ENCODE results near the gene TBKBP1. TPM values are rescaled to one million over a fixed set of nuclear protein-coding genes. Genes with fewer than 3 reads are reported as not detected.

TBKBP1 gene
- total and polyA plus RNA-seq, 2 donors, result 1.8 to 9.5 TPM

DNA sequence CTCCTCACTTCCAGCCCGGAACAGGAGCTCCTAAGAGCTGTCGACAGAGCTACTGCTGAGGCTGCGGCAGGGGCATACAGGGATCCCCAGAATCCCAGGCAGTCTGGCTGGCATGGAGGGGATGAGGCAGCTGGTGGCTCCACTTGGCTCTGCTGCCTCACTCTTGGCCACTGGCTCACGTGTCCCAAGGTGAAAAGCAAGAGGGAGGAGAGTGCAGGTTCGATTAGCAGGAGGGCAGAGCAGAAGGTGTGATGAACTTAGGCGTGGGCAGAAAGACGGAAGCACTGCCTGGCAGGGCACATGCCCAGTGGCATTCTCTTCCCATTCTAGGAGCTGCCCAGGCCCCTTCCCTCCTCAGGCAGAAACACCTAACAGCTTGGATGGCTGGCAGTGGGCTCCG is 27.8 kb downstream of the TBKBP1 start:
- DNase-seq (ENCODE audit: low read depth in 6 of 9, low spot score in 9 of 9), result no peak
- Histone ChIP-seq H3K4me3 (ENCODE audit: low read length in 2 of 2) (no peak overlapping the region), H3K4me1 (ENCODE audit: control insufficient read depth in 2 of 2, insufficient read depth in 2 of 2, low read length in 2 of 2) (peaks cover 7 to 54% of the 10 kb centered on the region in 2 donors)

DNA sequence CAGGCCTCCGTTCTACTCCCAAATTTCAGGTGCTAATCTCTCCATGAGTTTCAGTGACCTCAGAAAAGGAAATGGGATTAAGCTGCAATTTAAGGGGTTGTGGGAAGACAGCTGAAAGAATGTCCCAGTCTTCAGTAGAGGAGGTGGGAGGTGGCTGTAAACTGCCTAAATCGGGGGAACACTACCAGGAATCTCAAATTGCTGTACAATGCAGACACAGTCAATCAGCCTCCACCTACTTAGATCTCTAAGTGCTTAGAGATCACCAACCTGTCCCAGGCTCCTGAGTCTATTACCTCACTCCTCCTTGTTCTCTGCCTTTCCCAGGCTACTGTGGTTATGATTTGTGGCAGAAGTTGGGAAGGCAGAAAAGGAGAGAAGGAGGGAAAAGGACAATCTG is 30.7 kb downstream of the TBKBP1 start:
- Histone ChIP-seq H3K9me3 (ENCODE audit: control insufficient read depth in 2 of 2, insufficient read depth in 1 of 2, low read length in 1 of 2) (peaks cover 0 to 5% of the 10 kb centered on the region in 2 donors), H3K4me1 (ENCODE audit: control insufficient read depth in 2 of 2, insufficient read depth in 2 of 2, low read length in 2 of 2) (peaks cover 7 to 25% of the 10 kb centered on the region in 2 donors), H3K27ac (ENCODE audit: low read depth in 1 of 2, low read length in 1 of 2) (no peak overlapping the region), H3K27me3 (ENCODE audit: control insufficient read depth in 2 of 2, insufficient read depth in 1 of 2, low read length in 1 of 2) (peaks cover 0 to 42% of the 10 kb centered on the region in 2 donors), H3K4me3 (ENCODE audit: low read length in 2 of 2) (no peak overlapping the region), H3K36me3 (ENCODE audit: control insufficient read depth in 2 of 2, insufficient read depth in 2 of 2, low read length in 1 of 2) (no peaks in the 10 kb centered on the region)
- no peak for DNase-seq (ENCODE audit: low read depth in 6 of 9, low spot score in 9 of 9)
- 94% methylated on average over 2 of the region's 2 CpGs for WGBS

More for the DNA sequence above, 27.8 kb downstream of the TBKBP1 start:
- 61% methylated on average over 8 of the region's 8 CpGs for WGBS
- Histone ChIP-seq H3K27ac (ENCODE audit: low read depth in 1 of 2, low read length in 1 of 2) (no peak overlapping the region), H3K36me3 (ENCODE audit: control insufficient read depth in 2 of 2, insufficient read depth in 2 of 2, low read length in 1 of 2) (no peaks in the 10 kb centered on the region), H3K9me3 (ENCODE audit: control insufficient read depth in 2 of 2, insufficient read depth in 1 of 2, low read length in 1 of 2) (peaks cover 0 to 5% of the 10 kb centered on the region in 2 donors), H3K27me3 (ENCODE audit: control insufficient read depth in 2 of 2, insufficient read depth in 1 of 2, low read length in 1 of 2) (peaks cover 0 to 56% of the 10 kb centered on the region in 2 donors)

DNA sequence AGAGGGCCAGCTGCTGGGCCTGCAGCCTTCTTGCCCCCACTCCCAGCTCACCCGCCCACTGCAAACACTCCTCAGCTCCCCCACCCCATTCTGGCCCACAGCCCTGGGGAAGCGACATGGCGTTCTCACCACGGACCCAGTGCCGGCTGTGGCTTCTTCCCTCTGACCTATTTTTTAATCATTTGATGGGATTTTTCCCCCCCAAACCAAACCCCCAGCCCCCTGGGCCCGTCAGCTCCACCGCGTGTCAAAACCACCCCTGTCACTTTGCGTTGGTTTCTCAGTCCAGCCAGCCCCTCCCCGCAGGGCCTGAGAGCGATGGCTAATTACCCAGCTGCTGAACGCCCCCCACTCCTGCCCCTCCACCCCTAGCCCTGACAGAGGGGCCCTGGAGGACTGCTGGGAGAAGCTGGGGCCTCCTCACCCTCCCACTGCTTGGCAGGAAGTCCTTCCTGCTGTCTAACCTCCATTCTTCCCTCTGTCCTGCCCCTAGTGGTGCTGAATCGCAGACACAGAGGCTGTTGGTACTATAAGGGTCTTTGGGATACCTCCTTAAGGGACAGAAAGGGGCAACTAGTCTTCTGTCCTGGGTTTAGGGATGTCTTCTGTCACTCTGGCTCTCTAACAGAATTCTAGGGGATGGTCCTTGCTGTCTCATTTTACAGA is 31.6 kb downstream of the TBKBP1 start:
- DNase-seq (ENCODE audit: low read depth in 6 of 9, low spot score in 9 of 9), result no peak
- Histone ChIP-seq H3K4me3 (ENCODE audit: low read length in 2 of 2) (no peak overlapping the region), H3K27ac (ENCODE audit: low read depth in 1 of 2, low read length in 1 of 2) (no peak overlapping the region), H3K27me3 (ENCODE audit: control insufficient read depth in 2 of 2, insufficient read depth in 1 of 2, low read length in 1 of 2) (peaks cover 0 to 34% of the 10 kb centered on the region in 2 donors), H3K36me3 (ENCODE audit: control insufficient read depth in 2 of 2, insufficient read depth in 2 of 2, low read length in 1 of 2) (no peaks in the 10 kb centered on the region), H3K4me1 (ENCODE audit: control insufficient read depth in 2 of 2, insufficient read depth in 2 of 2, low read length in 2 of 2) (peaks cover 7 to 17% of the 10 kb centered on the region in 2 donors), H3K9me3 (ENCODE audit: control insufficient read depth in 2 of 2, insufficient read depth in 1 of 2, low read length in 1 of 2) (peaks cover 0 to 5% of the 10 kb centered on the region in 2 donors)
- 75% methylated on average over 13 of the region's 13 CpGs for whole genome bisulfite sequencing

DNA sequence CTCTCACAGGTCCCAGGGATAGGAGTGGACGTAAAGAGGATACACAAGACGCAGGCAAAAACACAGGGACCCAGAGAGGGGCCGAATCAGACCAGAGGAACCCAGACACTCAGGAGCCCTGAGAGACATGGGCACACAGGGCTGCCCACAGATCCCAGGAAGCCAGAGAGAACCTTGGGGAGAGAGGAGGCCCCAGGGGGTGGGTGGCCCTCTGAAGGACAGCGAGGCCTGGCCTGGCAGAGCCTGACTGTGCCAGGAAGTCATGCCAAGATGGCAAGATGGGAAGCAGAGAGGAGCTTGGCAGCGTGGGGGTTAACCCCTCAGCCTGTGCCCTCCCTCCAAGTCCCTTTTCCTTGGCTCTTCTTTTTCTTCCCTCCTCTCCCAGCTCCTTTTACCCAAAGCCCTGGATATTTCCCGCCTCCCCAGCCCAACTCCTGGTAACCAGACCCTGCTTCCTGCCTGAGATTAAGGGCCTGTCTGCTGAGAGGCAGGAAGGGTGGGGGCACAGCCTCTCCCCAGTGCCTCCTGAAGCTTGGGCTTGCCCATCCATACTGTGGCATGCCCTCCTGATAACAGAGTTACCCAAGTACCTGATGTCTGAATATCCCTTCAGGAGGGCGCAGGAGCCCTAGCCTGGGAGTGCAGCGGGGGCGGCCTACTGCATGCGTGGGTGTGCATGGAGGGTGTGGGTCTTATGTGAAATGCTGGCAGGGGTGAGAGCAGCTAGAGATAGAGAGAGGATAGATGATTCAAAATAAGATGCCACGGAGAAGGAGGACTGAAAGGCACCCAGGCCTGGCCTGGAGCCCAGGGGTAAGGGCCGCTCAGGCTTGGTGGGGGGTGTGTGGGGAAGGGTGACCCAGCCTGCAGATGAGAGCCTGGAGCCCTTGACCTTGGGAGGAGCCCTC is 33.1 kb downstream of the TBKBP1 start:
- H3K27me3 ChIP-seq (ENCODE audit: control insufficient read depth in 2 of 2, insufficient read depth in 1 of 2, low read length in 1 of 2), result peaks cover 0 to 30% of the 10 kb centered on the region in 2 donors
- H3K4me1 ChIP-seq (ENCODE audit: control insufficient read depth in 2 of 2, insufficient read depth in 2 of 2, low read length in 2 of 2), result peaks cover 0 to 4% of the 10 kb centered on the region in 2 donors
- H3K9me3 ChIP-seq (ENCODE audit: control insufficient read depth in 2 of 2, insufficient read depth in 1 of 2, low read length in 1 of 2), result no peaks in the 10 kb centered on the region
- H3K36me3 ChIP-seq (ENCODE audit: control insufficient read depth in 2 of 2, insufficient read depth in 2 of 2, low read length in 1 of 2), result no peaks in the 10 kb centered on the region
- H3K27ac ChIP-seq (ENCODE audit: low read depth in 1 of 2, low read length in 1 of 2), result no peak overlapping the region
- WGBS, result 95% methylated on average over 12 of the region's 12 CpGs
- no peak for DNase-seq (ENCODE audit: low read depth in 6 of 9, low spot score in 9 of 9)
- no peak overlapping the region for H3K4me3 ChIP-seq (ENCODE audit: low read length in 2 of 2)

DNA sequence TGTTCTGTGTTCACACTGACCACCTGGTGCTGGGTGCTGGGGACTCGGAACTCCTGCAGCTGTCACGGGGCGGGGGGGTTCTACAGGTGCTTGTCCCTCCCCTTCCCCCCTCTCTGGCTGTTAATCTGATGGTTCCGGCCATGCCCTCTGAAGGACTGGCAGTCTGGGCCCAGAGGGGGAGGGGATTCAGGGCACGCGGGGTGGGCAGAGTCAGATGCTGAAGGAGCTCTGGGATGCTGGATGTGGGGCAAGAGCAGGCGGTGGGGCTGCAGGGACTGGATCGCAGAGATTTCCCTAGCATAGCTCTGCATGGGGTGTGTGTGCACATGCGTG is 33.7 kb downstream of the TBKBP1 start:
- H3K9me3 ChIP-seq (ENCODE audit: control insufficient read depth in 2 of 2, insufficient read depth in 1 of 2, low read length in 1 of 2), result no peaks in the 10 kb centered on the region
- no peak for DNase-seq (ENCODE audit: low read depth in 6 of 9, low spot score in 9 of 9)
- H3K27ac ChIP-seq (ENCODE audit: low read depth in 1 of 2, low read length in 1 of 2), result no peak overlapping the region
- H3K4me1 ChIP-seq (ENCODE audit: control insufficient read depth in 2 of 2, insufficient read depth in 2 of 2, low read length in 2 of 2), result peaks cover 3 to 10% of the 10 kb centered on the region in 2 donors
- H3K4me3 ChIP-seq (ENCODE audit: low read length in 2 of 2), result no peak overlapping the region
- no peaks in the 10 kb centered on the region for H3K36me3 ChIP-seq (ENCODE audit: control insufficient read depth in 2 of 2, insufficient read depth in 2 of 2, low read length in 1 of 2)
- peaks cover 4 to 30% of the 10 kb centered on the region in 2 donors for H3K27me3 ChIP-seq (ENCODE audit: control insufficient read depth in 2 of 2, insufficient read depth in 1 of 2, low read length in 1 of 2)
- 94% methylated on average over 9 of the region's 9 CpGs for WGBS

DNA sequence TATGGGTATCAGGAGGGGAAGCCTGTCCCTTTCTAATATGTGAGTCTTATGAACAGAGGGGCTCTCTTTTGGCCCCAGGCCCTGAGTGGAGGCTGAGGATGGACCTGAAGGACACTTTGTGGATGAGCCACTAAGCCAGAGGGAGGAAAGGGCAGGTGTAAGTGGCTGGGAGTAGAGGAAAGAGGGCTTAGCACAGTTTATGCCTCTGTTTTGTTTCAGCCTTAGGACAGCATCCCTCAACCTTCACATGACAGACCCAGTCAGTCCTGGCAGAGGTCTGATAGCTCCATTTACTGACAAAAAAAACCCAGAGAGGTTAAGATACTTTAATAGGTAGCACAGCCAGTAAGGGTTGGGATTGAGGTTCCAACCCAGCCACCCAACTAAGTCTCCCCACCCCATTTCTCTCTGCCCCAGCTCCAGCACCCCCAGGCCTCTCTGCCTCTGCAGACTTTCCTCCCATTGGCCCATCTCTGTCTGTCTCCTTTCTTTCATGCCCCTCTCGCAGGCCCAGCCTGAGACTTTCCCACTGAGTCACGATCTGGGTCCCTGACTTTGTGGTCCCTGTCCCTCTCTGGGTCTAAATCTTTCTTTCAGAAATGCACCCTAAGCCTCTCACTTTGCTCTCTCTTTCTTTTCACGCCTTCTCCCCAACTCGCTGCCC is 34.4 kb downstream of the TBKBP1 start:
- H3K36me3 ChIP-seq (ENCODE audit: control insufficient read depth in 2 of 2, insufficient read depth in 2 of 2, low read length in 1 of 2), result no peaks in the 10 kb centered on the region
- H3K27ac ChIP-seq (ENCODE audit: low read depth in 1 of 2, low read length in 1 of 2), result no peak overlapping the region
- WGBS, result 97% methylated on average over 4 of the region's 4 CpGs
- no peaks in the 10 kb centered on the region for H3K9me3 ChIP-seq (ENCODE audit: control insufficient read depth in 2 of 2, insufficient read depth in 1 of 2, low read length in 1 of 2)
- H3K4me3 ChIP-seq (ENCODE audit: low read length in 2 of 2), result no peak overlapping the region
- no peak for DNase-seq (ENCODE audit: low read depth in 6 of 9, low spot score in 9 of 9)
- H3K27me3 ChIP-seq (ENCODE audit: control insufficient read depth in 2 of 2, insufficient read depth in 1 of 2, low read length in 1 of 2), result peaks cover 11 to 34% of the 10 kb centered on the region in 2 donors
- H3K4me1 ChIP-seq (ENCODE audit: control insufficient read depth in 2 of 2, insufficient read depth in 2 of 2, low read length in 2 of 2), result peaks cover 7 to 17% of the 10 kb centered on the region in 2 donors

DNA sequence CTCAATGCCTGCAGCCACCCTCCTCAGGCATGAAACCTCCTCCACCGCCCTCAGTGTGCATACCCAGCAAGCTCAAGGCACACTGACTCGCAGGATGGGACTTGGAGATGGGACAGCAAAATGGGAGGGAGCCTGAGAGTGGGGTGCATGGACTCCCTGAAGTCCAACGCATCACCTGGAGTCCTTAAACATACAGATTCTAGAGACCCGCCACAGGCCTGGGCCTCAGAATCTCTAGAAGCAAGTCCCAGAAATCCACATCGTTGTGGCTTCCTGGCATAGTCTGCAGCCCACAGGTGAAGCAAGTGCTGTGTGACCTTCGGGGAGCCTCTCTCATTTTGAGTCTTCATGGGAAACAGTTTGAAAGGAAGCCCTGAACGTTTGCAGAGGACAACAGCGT is 35.5 kb downstream of the TBKBP1 start:
- 75% methylated on average over 8 of the region's 8 CpGs for WGBS
- peaks cover 13 to 24% of the 10 kb centered on the region in 2 donors for H3K4me1 ChIP-seq (ENCODE audit: control insufficient read depth in 2 of 2, insufficient read depth in 2 of 2, low read length in 2 of 2)
- H3K27me3 ChIP-seq (ENCODE audit: control insufficient read depth in 2 of 2, insufficient read depth in 1 of 2, low read length in 1 of 2), result peaks cover 19 to 42% of the 10 kb centered on the region in 2 donors
- no peak overlapping the region for H3K4me3 ChIP-seq (ENCODE audit: low read length in 2 of 2)
- no peak for DNase-seq (ENCODE audit: low read depth in 6 of 9, low spot score in 9 of 9)
- H3K27ac ChIP-seq (ENCODE audit: low read depth in 1 of 2, low read length in 1 of 2), result no peak overlapping the region
- no peaks in the 10 kb centered on the region for H3K9me3 ChIP-seq (ENCODE audit: control insufficient read depth in 2 of 2, insufficient read depth in 1 of 2, low read length in 1 of 2)
- no peaks in the 10 kb centered on the region for H3K36me3 ChIP-seq (ENCODE audit: control insufficient read depth in 2 of 2, insufficient read depth in 2 of 2, low read length in 1 of 2)

DNA sequence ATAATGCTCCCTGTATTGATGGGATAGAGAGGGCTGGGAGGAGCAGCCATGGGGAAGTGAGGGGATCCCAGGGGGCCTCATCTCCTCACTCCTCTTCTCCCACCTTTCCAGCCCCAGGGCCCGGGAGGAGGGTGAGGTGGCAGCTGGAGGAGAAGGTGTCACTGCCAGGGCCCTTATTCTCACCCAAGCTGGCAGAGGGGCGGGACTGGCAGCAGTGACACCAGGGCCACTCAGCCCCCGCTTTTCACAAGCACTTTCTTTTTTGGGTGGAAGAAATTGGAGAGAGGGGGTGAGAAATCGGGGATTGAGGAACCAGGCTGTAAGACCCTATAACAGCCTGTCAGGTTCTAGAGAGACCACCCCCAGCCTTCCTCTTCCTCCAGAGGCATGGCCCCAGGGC is 36.7 kb downstream of the TBKBP1 start:
- Histone ChIP-seq H3K4me1 (ENCODE audit: control insufficient read depth in 2 of 2, insufficient read depth in 2 of 2, low read length in 2 of 2) (peaks cover 13 to 22% of the 10 kb centered on the region in 2 donors), H3K4me3 (ENCODE audit: low read length in 2 of 2) (no peak overlapping the region), H3K27me3 (ENCODE audit: control insufficient read depth in 2 of 2, insufficient read depth in 1 of 2, low read length in 1 of 2) (peaks cover 24 to 51% of the 10 kb centered on the region in 2 donors), H3K9me3 (ENCODE audit: control insufficient read depth in 2 of 2, insufficient read depth in 1 of 2, low read length in 1 of 2) (no peaks in the 10 kb centered on the region), H3K27ac (ENCODE audit: low read depth in 1 of 2, low read length in 1 of 2) (no peak overlapping the region), H3K36me3 (ENCODE audit: control insufficient read depth in 2 of 2, insufficient read depth in 2 of 2, low read length in 1 of 2) (no peaks in the 10 kb centered on the region)
- DNase-seq (ENCODE audit: low read depth in 6 of 9, low spot score in 9 of 9), result no peak
- WGBS, result 92% methylated on average over 4 of the region's 4 CpGs

DNA sequence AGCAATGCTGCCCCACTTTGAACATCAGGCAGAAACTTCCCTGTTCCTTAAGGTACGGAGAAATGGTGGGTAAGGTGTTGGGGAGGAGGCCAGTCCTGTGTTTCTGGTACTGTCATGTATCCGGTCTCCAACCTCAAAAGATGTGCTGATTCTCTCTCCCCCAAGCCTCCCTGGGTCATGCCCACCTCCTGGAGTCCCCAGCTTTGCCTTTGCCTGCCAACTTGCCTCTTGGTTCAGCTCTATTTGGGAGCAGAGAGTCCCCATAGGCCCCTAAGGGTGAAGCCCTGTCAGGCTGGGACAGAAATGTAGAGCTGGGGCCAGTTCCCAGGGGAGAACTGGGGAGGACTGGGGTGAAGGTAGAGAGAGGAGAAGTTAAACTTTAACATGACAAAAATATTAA is 37.4 kb downstream of the TBKBP1 start:
- H3K9me3 ChIP-seq (ENCODE audit: control insufficient read depth in 2 of 2, insufficient read depth in 1 of 2, low read length in 1 of 2), result no peaks in the 10 kb centered on the region
- H3K27me3 ChIP-seq (ENCODE audit: control insufficient read depth in 2 of 2, insufficient read depth in 1 of 2, low read length in 1 of 2), result peaks cover 24 to 55% of the 10 kb centered on the region in 2 donors
- H3K4me3 ChIP-seq (ENCODE audit: low read length in 2 of 2), result no peak overlapping the region
- no peaks in the 10 kb centered on the region for H3K36me3 ChIP-seq (ENCODE audit: control insufficient read depth in 2 of 2, insufficient read depth in 2 of 2, low read length in 1 of 2)
- WGBS, result 98% methylated on average over 2 of the region's 2 CpGs
- no peak overlapping the region for H3K27ac ChIP-seq (ENCODE audit: low read depth in 1 of 2, low read length in 1 of 2)
- peaks cover 13 to 22% of the 10 kb centered on the region in 2 donors for H3K4me1 ChIP-seq (ENCODE audit: control insufficient read depth in 2 of 2, insufficient read depth in 2 of 2, low read length in 2 of 2)
- DNase-seq (ENCODE audit: low read depth in 6 of 9, low spot score in 9 of 9), result no peak

All from thymus (tissue), 11 donors.